HAP-1 (cell line): ENCODE data around the gene ZMYND8.
A peak's percentile ranks its signal among the peaks of the same experiment; 100 is the strongest.
"Not testable (repeated sequence)": the region's sequence is repeated elsewhere in the genome, so short reads cannot be mapped to it uniquely, and the experiment has no call there.

Experiments
- DNase-seq, 2 experiments: peaks; one replicate each; pipeline ENCODE4 v3.0.0-alpha.2; 2016 to 2020; ENCODE audit warnings: low spot score in 2 of 2
- H3K27me3 ChIP-seq: fragments of 250-450 bp; sonication (Bioruptor Pico); 2 replicates; pipeline ENCODE4 v1.5.1; 2020; ENCODE audit warnings: low read depth, mild to moderate bottlenecking, moderate library complexity
- H3K36me3 ChIP-seq: fragments of 250-450 bp; sonication (Bioruptor Pico); replicated peaks from 2 replicates; pipeline ENCODE4 v1.5.1; 2020; ENCODE audit warnings: mild to moderate bottlenecking
- H3K4me1 ChIP-seq: fragments of 250-450 bp; sonication (Bioruptor Pico); 2 replicates; pipeline ENCODE4 v1.5.1; 2020; ENCODE audit warnings: mild to moderate bottlenecking
- H3K4me3 ChIP-seq: fragments of 250-450 bp; sonication (Bioruptor Pico); 2 replicates; pipeline ENCODE4 v1.5.1; 2020; ENCODE audit warnings: mild to moderate bottlenecking, moderate library complexity
- H3K9me3 ChIP-seq: fragments of 250-450 bp; sonication (Bioruptor Pico); 2 replicates; pipeline ENCODE4 v1.5.1; 2020; ENCODE audit warnings: mild to moderate bottlenecking, moderate library complexity
- in situ Hi-C: fragments of 300-500 bp; cut with MboI; formaldehyde crosslinking; loops from 3 replicates; pipeline ENCODE4 v1.14.3; 2020; ENCODE audit warnings: low sequenced_read_pairs, inconsistent platforms, mixed read lengths

The ZMYND8 gene

GRCh38 chr20:47382746-47383415 is 26.4 kb upstream of the ZMYND8 start:
- in situ Hi-C loops = loop anchor here (5.0 to 25.0 kb wide), 3 partner anchors 106 to 621 kb away; no protein-coding TSS in a partner anchor

GRCh38 chr20:47380481-47380880 is 24.0 kb upstream of the ZMYND8 start:
- no peaks in the 10 kb centered on the region for H3K27me3 ChIP-seq
- in situ Hi-C loops = loop anchor here (5.0 to 25.0 kb wide), 3 partner anchors 103 to 618 kb away; no protein-coding TSS in a partner anchor
- no peak overlapping the region for H3K4me3 ChIP-seq
- no peaks in the 10 kb centered on the region for H3K9me3 ChIP-seq
- H3K4me1 ChIP-seq = peaks cover 5% of the 10 kb centered on the region; the same call in 1 of the 2 replicates
- DNase-seq = no peak
- H3K36me3 ChIP-seq = no peaks in the 10 kb centered on the region

More at GRCh38 chr20:47382746-47383415, 26.4 kb upstream of the ZMYND8 start:
- no peak for DNase-seq
- Histone ChIP-seq H3K4me3 (no peak overlapping the region), H3K27me3 (no peaks in the 10 kb centered on the region), H3K4me1 (peaks cover 5% of the 10 kb centered on the region; the same call in 1 of the 2 replicates), H3K9me3 (no peaks in the 10 kb centered on the region), H3K36me3 (no peaks in the 10 kb centered on the region)

- in situ Hi-C loops = loop anchor here (5.0 to 25.0 kb wide), 3 partner anchors 102 to 617 kb away; no protein-coding TSS in a partner anchor
- no peaks in the 10 kb centered on the region for H3K9me3 ChIP-seq
- no peak overlapping the region for H3K4me3 ChIP-seq
- no peak for DNase-seq
- H3K27me3 ChIP-seq = no peaks in the 10 kb centered on the region
- H3K4me1 ChIP-seq = peaks cover 5% of the 10 kb centered on the region; the same call in 1 of the 2 replicates
- H3K36me3 ChIP-seq = no peaks in the 10 kb centered on the region
Measured at GRCh38 chr20:47379433-47380150, 23.1 kb upstream of the ZMYND8 start.

GRCh38 chr20:47377122-47377722 is 20.7 kb upstream of the ZMYND8 start:
- DNase-seq = no peak
- peaks cover 9% of the 10 kb centered on the region for H3K4me1 ChIP-seq
- H3K36me3 ChIP-seq = no peaks in the 10 kb centered on the region
- no peaks in the 10 kb centered on the region for H3K9me3 ChIP-seq
- H3K27me3 ChIP-seq = no peaks in the 10 kb centered on the region
- H3K4me3 ChIP-seq = no peak overlapping the region
- in situ Hi-C loops = loop anchor here (25.0 kb wide), 2 partner anchors 235 to 615 kb away; no protein-coding TSS in a partner anchor

- H3K27me3 ChIP-seq, H3K4me3 ChIP-seq, H3K36me3 ChIP-seq, DNase-seq, H3K9me3 ChIP-seq: not testable (repeated sequence)
- peaks cover 11% of the 10 kb centered on the region for H3K4me1 ChIP-seq
- in situ Hi-C loops = loop anchor here (25.0 kb wide), 2 partner anchors 236 to 614 kb away; no protein-coding TSS in a partner anchor
Measured at GRCh38 chr20:47376096-47376643, 19.7 kb upstream of the ZMYND8 start.

GRCh38 chr20:47374121-47374520 is 17.6 kb upstream of the ZMYND8 start:
- H3K27me3 ChIP-seq, H3K4me3 ChIP-seq, H3K9me3 ChIP-seq, H3K36me3 ChIP-seq, in situ Hi-C loops, DNase-seq: not testable (repeated sequence)
- H3K4me1 ChIP-seq = peaks cover 13% of the 10 kb centered on the region

- Histone ChIP-seq H3K36me3 (no peaks in the 10 kb centered on the region), H3K4me1 (peaks cover 17% of the 10 kb centered on the region), H3K4me3 (no peak overlapping the region), H3K27me3 (no peaks in the 10 kb centered on the region), H3K9me3 (no peaks in the 10 kb centered on the region)
- no peak for DNase-seq
- in situ Hi-C loops = no loop called here
Measured at GRCh38 chr20:47373206-47373733, 16.8 kb upstream of the ZMYND8 start.

GRCh38 chr20:47370850-47371782 is 14.6 kb upstream of the ZMYND8 start:
- Histone ChIP-seq H3K4me1 (peaks cover 17% of the 10 kb centered on the region), H3K36me3 (no peaks in the 10 kb centered on the region), H3K9me3 (no peaks in the 10 kb centered on the region), H3K27me3 (no peaks in the 10 kb centered on the region), H3K4me3 (no peak overlapping the region)
- DNase-seq = peak in 1 of 2 experiments; percentile 38
- in situ Hi-C loops = no loop called here

GRCh38 chr20:47370214-47370613 is 13.7 kb upstream of the ZMYND8 start:
- Histone ChIP-seq H3K36me3 (no peaks in the 10 kb centered on the region), H3K4me3 (no peak overlapping the region), H3K27me3 (no peaks in the 10 kb centered on the region), H3K9me3 (no peaks in the 10 kb centered on the region), H3K4me1 (peaks cover 17% of the 10 kb centered on the region)
- DNase-seq = no peak
- in situ Hi-C loops = no loop called here

GRCh38 chr20:47368301-47368700 is 11.8 kb upstream of the ZMYND8 start:
- in situ Hi-C loops = no loop called here
- Histone ChIP-seq H3K36me3 (no peaks in the 10 kb centered on the region), H3K9me3 (no peaks in the 10 kb centered on the region), H3K4me3 (no peak overlapping the region), H3K27me3 (no peaks in the 10 kb centered on the region), H3K4me1 (peaks cover 17% of the 10 kb centered on the region)
- no peak for DNase-seq

- H3K4me1 ChIP-seq, H3K36me3 ChIP-seq, H3K27me3 ChIP-seq, in situ Hi-C loops, DNase-seq, H3K9me3 ChIP-seq, H3K4me3 ChIP-seq: not testable (repeated sequence)
Measured at GRCh38 chr20:47366301-47366700, 9.8 kb upstream of the ZMYND8 start.

- Histone ChIP-seq H3K9me3 (no peaks in the 10 kb centered on the region), H3K4me1 (peaks cover 21% of the 10 kb centered on the region), H3K4me3 (no peak overlapping the region), H3K36me3 (no peaks in the 10 kb centered on the region), H3K27me3 (no peaks in the 10 kb centered on the region)
- in situ Hi-C loops = no loop called here
- DNase-seq = no peak
Measured at GRCh38 chr20:47365023-47365764, 8.7 kb upstream of the ZMYND8 start.
